Measurements from ENCODE around the gene CKAP5.
A peak's percentile ranks its signal among the peaks of the same experiment; 100 is the strongest.

Gene CKAP5

GRCh38 chr11:46838501-46838900, 7.6 kb downstream of the CKAP5 start:
- no peaks in the 10 kb centered on the region for H3K79me1 ChIP-seq (ENCODE audit: low read length)
- peaks cover 7% of the 10 kb centered on the region for H3K79me2 ChIP-seq (ENCODE audit: control insufficient read depth, insufficient read depth, low read length, poor library complexity)
- no peak overlapping the region for H2AK5ac ChIP-seq (ENCODE audit: low read length)
- no peak overlapping the region for H3K27ac ChIP-seq (ENCODE audit: low read depth, low read length)
- no peaks in the 10 kb centered on the region for H3K4me1 ChIP-seq (ENCODE audit: control insufficient read depth in 1 of 2, insufficient read depth in 2 of 2, low read length in 2 of 2)
- no peak overlapping the region for H3K4me2 ChIP-seq (ENCODE audit: low read length)
- H4K91ac ChIP-seq (ENCODE audit: low read depth, low read length): no peak overlapping the region
- H2BK5ac ChIP-seq (ENCODE audit: low read depth, low read length, poor library complexity): no peak overlapping the region
- WGBS (ENCODE audit: extremely low coverage, insufficient coverage, insufficient read length): no CpG with 5 or more reads among the region's 6 CpGs
- H3K14ac ChIP-seq (ENCODE audit: low read length): no peak overlapping the region
- no peak overlapping the region for H3K23ac ChIP-seq (ENCODE audit: low read length)
- H4K12ac ChIP-seq (ENCODE audit: low read depth, low read length): no peak overlapping the region
- no peak overlapping the region for H2AFZ ChIP-seq (ENCODE audit: insufficient read depth, low read length, poor library complexity)
- H2BK12ac ChIP-seq (ENCODE audit: low read length): no peak overlapping the region
- DNase-seq: no peak
- H3K9ac ChIP-seq (ENCODE audit: low read length): no peak overlapping the region
- no peak overlapping the region for H3K4me3 ChIP-seq (ENCODE audit: low read depth, low read length)
- H3K18ac ChIP-seq (ENCODE audit: low read length): no peak overlapping the region
- H2BK120ac ChIP-seq (ENCODE audit: insufficient read depth, low read length, poor library complexity): no peak overlapping the region
- H3K9me3 ChIP-seq (ENCODE audit: insufficient read depth, low read depth, low read length): no peaks in the 10 kb centered on the region
- H3K36me3 ChIP-seq (ENCODE audit: control insufficient read depth in 1 of 2, insufficient read depth in 2 of 2, low read length in 2 of 2): no peaks in the 10 kb centered on the region
- H3K4ac ChIP-seq (ENCODE audit: low read depth, low read length): peak overlapping the region; percentile 97
- H4K8ac ChIP-seq (ENCODE audit: low read depth, low read length): no peak overlapping the region
- H3K27me3 ChIP-seq (ENCODE audit: insufficient read depth, low read length): no peaks in the 10 kb centered on the region

- no peak overlapping the region for H4K12ac ChIP-seq (ENCODE audit: low read depth, low read length)
- no peak overlapping the region for H4K8ac ChIP-seq (ENCODE audit: low read depth, low read length)
- no peaks in the 10 kb centered on the region for H3K79me1 ChIP-seq (ENCODE audit: low read length)
Measured at GRCh38 chr11:46837860-46838259, 8.2 kb downstream of the CKAP5 start.

GRCh38 chr11:46836870-46837269, 9.2 kb downstream of the CKAP5 start:
- Histone ChIP-seq H3K4me3 (ENCODE audit: low read depth, low read length) (no peak overlapping the region), H4K8ac (ENCODE audit: low read depth, low read length) (no peak overlapping the region), H3K9me3 (ENCODE audit: insufficient read depth, low read depth, low read length) (no peaks in the 10 kb centered on the region), H2BK5ac (ENCODE audit: low read depth, low read length, poor library complexity) (no peak overlapping the region), H3K79me1 (ENCODE audit: low read length) (no peaks in the 10 kb centered on the region), H3K9ac (ENCODE audit: low read length) (no peak overlapping the region), H3K4me2 (ENCODE audit: low read length) (no peak overlapping the region), H3K27me3 (ENCODE audit: insufficient read depth, low read length) (no peaks in the 10 kb centered on the region), H3K23ac (ENCODE audit: low read length) (no peak overlapping the region), H3K4ac (ENCODE audit: low read depth, low read length) (peak overlapping the region; percentile 62), H2BK120ac (ENCODE audit: insufficient read depth, low read length, poor library complexity) (no peak overlapping the region), H3K4me1 (ENCODE audit: control insufficient read depth in 1 of 2, insufficient read depth in 2 of 2, low read length in 2 of 2) (no peaks in the 10 kb centered on the region), H3K18ac (ENCODE audit: low read length) (no peak overlapping the region), H2AK5ac (ENCODE audit: low read length) (no peak overlapping the region), H3K36me3 (ENCODE audit: control insufficient read depth in 1 of 2, insufficient read depth in 2 of 2, low read length in 2 of 2) (no peaks in the 10 kb centered on the region), H2BK12ac (ENCODE audit: low read length) (no peak overlapping the region), H4K91ac (ENCODE audit: low read depth, low read length) (no peak overlapping the region), H3K79me2 (ENCODE audit: control insufficient read depth, insufficient read depth, low read length, poor library complexity) (peaks cover 3% of the 10 kb centered on the region), H3K14ac (ENCODE audit: low read length) (no peak overlapping the region), H2AFZ (ENCODE audit: insufficient read depth, low read length, poor library complexity) (no peak overlapping the region), H3K27ac (ENCODE audit: low read depth, low read length) (no peak overlapping the region), H4K12ac (ENCODE audit: low read depth, low read length) (no peak overlapping the region)
- DNase-seq: no peak

More at GRCh38 chr11:46837860-46838259, 8.2 kb downstream of the CKAP5 start:
- Histone ChIP-seq H2BK120ac (ENCODE audit: insufficient read depth, low read length, poor library complexity) (no peak overlapping the region), H3K4me1 (ENCODE audit: control insufficient read depth in 1 of 2, insufficient read depth in 2 of 2, low read length in 2 of 2) (no peaks in the 10 kb centered on the region), H3K9me3 (ENCODE audit: insufficient read depth, low read depth, low read length) (no peaks in the 10 kb centered on the region), H3K9ac (ENCODE audit: low read length) (no peak overlapping the region), H4K91ac (ENCODE audit: low read depth, low read length) (no peak overlapping the region), H3K23ac (ENCODE audit: low read length) (no peak overlapping the region), H3K27me3 (ENCODE audit: insufficient read depth, low read length) (no peaks in the 10 kb centered on the region), H2BK5ac (ENCODE audit: low read depth, low read length, poor library complexity) (no peak overlapping the region), H3K4ac (ENCODE audit: low read depth, low read length) (no peak overlapping the region), H3K4me3 (ENCODE audit: low read depth, low read length) (no peak overlapping the region), H2BK12ac (ENCODE audit: low read length) (no peak overlapping the region), H3K79me2 (ENCODE audit: control insufficient read depth, insufficient read depth, low read length, poor library complexity) (peaks cover 3% of the 10 kb centered on the region), H3K14ac (ENCODE audit: low read length) (no peak overlapping the region), H3K18ac (ENCODE audit: low read length) (no peak overlapping the region), H3K4me2 (ENCODE audit: low read length) (no peak overlapping the region), H2AFZ (ENCODE audit: insufficient read depth, low read length, poor library complexity) (no peak overlapping the region), H3K36me3 (ENCODE audit: control insufficient read depth in 1 of 2, insufficient read depth in 2 of 2, low read length in 2 of 2) (no peaks in the 10 kb centered on the region), H2AK5ac (ENCODE audit: low read length) (no peak overlapping the region), H3K27ac (ENCODE audit: low read depth, low read length) (no peak overlapping the region)
- no peak for DNase-seq

DNA sequence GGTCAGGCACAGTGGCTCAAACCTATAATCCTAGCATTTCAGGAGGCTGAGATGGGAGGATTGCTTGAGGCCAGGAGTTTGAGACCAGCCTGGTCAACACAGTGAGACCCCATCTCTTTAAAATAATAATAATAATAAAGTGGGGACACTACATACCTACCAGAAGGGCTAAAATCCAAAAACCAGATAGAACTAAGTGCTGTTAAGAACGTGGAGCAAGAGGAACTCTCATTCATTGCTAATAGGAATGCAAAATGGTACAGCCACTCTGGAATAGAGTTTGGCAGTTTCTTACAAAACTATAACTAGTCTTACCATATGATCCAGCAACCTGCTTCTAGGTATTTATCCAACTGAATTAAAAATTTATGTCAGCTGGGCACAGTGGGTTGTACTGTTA, 9.6 kb downstream of the CKAP5 start:
- Histone ChIP-seq H2AK5ac (ENCODE audit: low read length) (no peak overlapping the region), H2BK5ac (ENCODE audit: low read depth, low read length, poor library complexity) (no peak overlapping the region), H3K4ac (ENCODE audit: low read depth, low read length) (peak overlapping the region; percentile 62), H4K91ac (ENCODE audit: low read depth, low read length) (no peak overlapping the region), H3K9me3 (ENCODE audit: insufficient read depth, low read depth, low read length) (no peaks in the 10 kb centered on the region), H3K4me3 (ENCODE audit: low read depth, low read length) (no peak overlapping the region), H4K8ac (ENCODE audit: low read depth, low read length) (no peak overlapping the region), H3K23ac (ENCODE audit: low read length) (no peak overlapping the region), H2BK12ac (ENCODE audit: low read length) (no peak overlapping the region), H3K79me1 (ENCODE audit: low read length) (no peaks in the 10 kb centered on the region), H2BK120ac (ENCODE audit: insufficient read depth, low read length, poor library complexity) (no peak overlapping the region), H4K12ac (ENCODE audit: low read depth, low read length) (no peak overlapping the region), H2AFZ (ENCODE audit: insufficient read depth, low read length, poor library complexity) (no peak overlapping the region), H3K27me3 (ENCODE audit: insufficient read depth, low read length) (no peaks in the 10 kb centered on the region), H3K79me2 (ENCODE audit: control insufficient read depth, insufficient read depth, low read length, poor library complexity) (peaks cover 4% of the 10 kb centered on the region), H3K36me3 (ENCODE audit: control insufficient read depth in 1 of 2, insufficient read depth in 2 of 2, low read length in 2 of 2) (no peaks in the 10 kb centered on the region), H3K18ac (ENCODE audit: low read length) (no peak overlapping the region), H3K4me1 (ENCODE audit: control insufficient read depth in 1 of 2, insufficient read depth in 2 of 2, low read length in 2 of 2) (no peaks in the 10 kb centered on the region), H3K14ac (ENCODE audit: low read length) (no peak overlapping the region), H3K9ac (ENCODE audit: low read length) (no peak overlapping the region), H3K27ac (ENCODE audit: low read depth, low read length) (no peak overlapping the region), H3K4me2 (ENCODE audit: low read length) (no peak overlapping the region)
- no peak for DNase-seq
- WGBS (ENCODE audit: extremely low coverage, insufficient coverage, insufficient read length): no CpG with 5 or more reads among the region's 1 CpG

GRCh38 chr11:46835897-46836296, 10.2 kb downstream of the CKAP5 start:
- Histone ChIP-seq H3K27me3 (ENCODE audit: insufficient read depth, low read length) (no peaks in the 10 kb centered on the region), H3K9ac (ENCODE audit: low read length) (no peak overlapping the region), H4K91ac (ENCODE audit: low read depth, low read length) (no peak overlapping the region), H2BK12ac (ENCODE audit: low read length) (no peak overlapping the region), H3K79me2 (ENCODE audit: control insufficient read depth, insufficient read depth, low read length, poor library complexity) (peaks cover 4% of the 10 kb centered on the region), H3K18ac (ENCODE audit: low read length) (no peak overlapping the region), H3K4me3 (ENCODE audit: low read depth, low read length) (no peak overlapping the region), H2BK5ac (ENCODE audit: low read depth, low read length, poor library complexity) (no peak overlapping the region), H2AFZ (ENCODE audit: insufficient read depth, low read length, poor library complexity) (no peak overlapping the region), H3K36me3 (ENCODE audit: control insufficient read depth in 1 of 2, insufficient read depth in 2 of 2, low read length in 2 of 2) (no peaks in the 10 kb centered on the region), H3K27ac (ENCODE audit: low read depth, low read length) (no peak overlapping the region), H3K14ac (ENCODE audit: low read length) (no peak overlapping the region), H3K4me2 (ENCODE audit: low read length) (no peak overlapping the region), H3K4me1 (ENCODE audit: control insufficient read depth in 1 of 2, insufficient read depth in 2 of 2, low read length in 2 of 2) (no peaks in the 10 kb centered on the region), H3K4ac (ENCODE audit: low read depth, low read length) (peak overlapping the region; percentile 83), H3K79me1 (ENCODE audit: low read length) (no peaks in the 10 kb centered on the region), H4K8ac (ENCODE audit: low read depth, low read length) (no peak overlapping the region), H2BK120ac (ENCODE audit: insufficient read depth, low read length, poor library complexity) (no peak overlapping the region), H4K12ac (ENCODE audit: low read depth, low read length) (no peak overlapping the region), H3K23ac (ENCODE audit: low read length) (no peak overlapping the region), H3K9me3 (ENCODE audit: insufficient read depth, low read depth, low read length) (no peaks in the 10 kb centered on the region), H2AK5ac (ENCODE audit: low read length) (no peak overlapping the region)
- DNase-seq: no peak
- WGBS (ENCODE audit: extremely low coverage, insufficient coverage, insufficient read length): no CpG with 5 or more reads among the region's 3 CpGs
